H1 (cell line): ENCODE measurements around the gene CYP26A1. TPM values are rescaled to one million over a fixed set of nuclear protein-coding genes. Genes with fewer than 3 reads are reported as not detected.

Experiments
- CTCF ChIA-PET: fragments of 300-600 bp; sonication (Branson Sonifier 250); formaldehyde crosslinking; loops from one replicate; lab custom pipeline; 2021; ENCODE audit not compliant: partially characterized antibody; lab: Charles Lee
- POLR2A ChIA-PET: fragments of 300-600 bp; sonication (Branson Sonifier 250); formaldehyde crosslinking; loops from one replicate; lab custom pipeline; 2021; ENCODE audit warnings: inconsistent platforms; ENCODE audit not compliant: partially characterized antibody; lab: Charles Lee
- DNase-seq, 2 experiments: peaks; one replicate each; pipeline versions ENCODE4 v3.0.0 to v3.0.0-alpha.2; 2010 to 2022; ENCODE audit warnings: low spot score in 2 of 2, low read depth in 1 of 2, mixed read lengths in 1 of 2
- FAIRE-seq: peaks from 2 replicates; lab custom pipeline; 2011; peaks lifted over from hg19 to GRCh38; lab: Jason Lieb, UNC
- H2AFZ ChIP-seq: 2 replicates; pipeline ENCODE4 v1.8.1; 2012; ENCODE audit warnings: low read length, inconsistent platforms
- H2AK5ac ChIP-seq: 2 replicates; pipeline ENCODE4 v1.6.1; 2013; ENCODE audit warnings: low read depth, low read length
- H2BK120ac ChIP-seq: replicated peaks from 2 replicates; pipeline ENCODE3; 2013; ENCODE audit warnings: low read depth, low read length, inconsistent platforms
- H2BK12ac ChIP-seq: 2 replicates; pipeline ENCODE4 v1.6.1; 2013; ENCODE audit warnings: low read depth, low read length
- H2BK15ac ChIP-seq: 2 replicates; pipeline ENCODE4 v1.6.1; 2013; ENCODE audit warnings: low read length
- H2BK20ac ChIP-seq: 2 replicates; pipeline ENCODE4 v1.6.1; 2013; ENCODE audit warnings: low read length
- H2BK5ac ChIP-seq: 2 replicates; pipeline ENCODE4 v1.6.1; 2013; ENCODE audit warnings: low read depth, low read length
- H3K14ac ChIP-seq: 2 replicates; pipeline ENCODE4 v1.6.1; 2013; ENCODE audit warnings: inconsistent platforms; ENCODE audit not compliant: insufficient read length
- H3K18ac ChIP-seq: 2 replicates; pipeline ENCODE4 v1.6.1; 2013; ENCODE audit warnings: low read length; ENCODE audit errors: extremely low read depth
- H3K23ac ChIP-seq: 2 replicates; pipeline ENCODE4 v1.6.1; 2013; ENCODE audit warnings: inconsistent platforms; ENCODE audit not compliant: insufficient read length
- H3K23me2 ChIP-seq: 2 replicates; pipeline ENCODE4 v1.6.1; 2013; ENCODE audit warnings: low read depth, low read length
- H3K27ac ChIP-seq: 2 replicates; pipeline ENCODE4 v1.6.1; 2011; ENCODE audit warnings: low read depth, low read length, inconsistent platforms
- H3K27me3 ChIP-seq, 4 experiments: replicated peaks in 1 of 4; 1 replicate in 1 of 4; 2 replicates in 3 of 4; pipeline versions ENCODE4 v1.6.1 to v1.8.1; 2011 to 2013; ENCODE audit warnings: low read length in 3 of 4, mild to moderate bottlenecking in 3 of 4, inconsistent platforms in 2 of 4, mixed read lengths in 2 of 4, moderate library complexity in 1 of 4; ENCODE audit not compliant: control insufficient read depth in 3 of 4, insufficient read depth in 3 of 4; ENCODE audit errors: extremely low read depth in 1 of 4
- H3K36me3 ChIP-seq, 4 experiments: 2 replicates each; pipeline versions ENCODE4 v1.6.1 to v1.8.1; 2011 to 2013; ENCODE audit warnings: mild to moderate bottlenecking in 4 of 4, low read length in 3 of 4, moderate library complexity in 2 of 4, control low read depth in 1 of 4, inconsistent platforms in 1 of 4; ENCODE audit not compliant: insufficient read depth in 4 of 4, control insufficient read depth in 2 of 4
- H3K4ac ChIP-seq: replicated peaks from 2 replicates; pipeline ENCODE3; 2013; ENCODE audit warnings: low read length, low read depth, mixed read lengths, inconsistent platforms; ENCODE audit not compliant: insufficient read length
- H3K4me1 ChIP-seq, 4 experiments: replicated peaks in 1 of 4; 1 replicate in 1 of 4; 2 replicates in 3 of 4; pipeline versions ENCODE4 v1.6.1 to v1.8.1; 2011 to 2013; ENCODE audit warnings: low read length in 3 of 4, inconsistent platforms in 2 of 4, mixed read lengths in 1 of 4; ENCODE audit not compliant: insufficient read depth in 4 of 4, control insufficient read depth in 3 of 4
- H3K4me2 ChIP-seq, 2 experiments: 2 replicates each; pipeline versions ENCODE4 v1.6.1 to v1.8.1; 2011 to 2013; ENCODE audit warnings: low read depth in 2 of 2, low read length in 2 of 2, control low read depth in 1 of 2, inconsistent platforms in 1 of 2, mild to moderate bottlenecking in 1 of 2; ENCODE audit not compliant: insufficient read depth in 1 of 2
- H3K4me3 ChIP-seq, 4 experiments: fragments of 200-600, 300-600 bp in 1 of 4; sonication (generic), shearing (Covaris generic), sonication (Bioruptor Twin) in 1 of 4; 2 replicates each; pipeline versions ENCODE4 v1.5.1 to v1.8.1; 2011 to 2016; ENCODE audit warnings: low read length in 4 of 4, low read depth in 3 of 4, control low read depth in 2 of 4, inconsistent platforms in 2 of 4, mild to moderate bottlenecking in 2 of 4, mixed read lengths in 1 of 4, moderate library complexity in 1 of 4; ENCODE audit not compliant: insufficient read depth in 2 of 4; ENCODE audit errors: extremely low read depth in 1 of 4
- H3K56ac ChIP-seq: replicated peaks from 2 replicates; pipeline ENCODE3; 2013; ENCODE audit warnings: low read depth, mild to moderate bottlenecking, mixed read lengths, low read length, inconsistent platforms; ENCODE audit not compliant: insufficient read length
- H3K79me1 ChIP-seq: 2 replicates; pipeline ENCODE4 v1.6.1; 2013; ENCODE audit warnings: low read depth, low read length, control low read depth
- H3K79me2 ChIP-seq, 2 experiments: 2 replicates each; pipeline versions ENCODE4 v1.6.1 to v1.8.1; 2012 to 2013; ENCODE audit warnings: low read length in 2 of 2, mild to moderate bottlenecking in 2 of 2, inconsistent platforms in 1 of 2; ENCODE audit not compliant: insufficient read depth in 2 of 2, control insufficient read depth in 1 of 2
- H3K9ac ChIP-seq, 4 experiments: replicated peaks in 1 of 4; 1 replicate in 1 of 4; 2 replicates in 3 of 4; pipeline versions ENCODE4 v1.6.1 to v1.8.1; 2011 to 2013; ENCODE audit warnings: low read depth in 3 of 4, low read length in 3 of 4, control low read depth in 2 of 4, mild to moderate bottlenecking in 2 of 4, moderate library complexity in 2 of 4, inconsistent platforms in 1 of 4; ENCODE audit errors: extremely low read depth in 1 of 4
- H3K9me3 ChIP-seq, 2 experiments: 2 replicates each; pipeline versions ENCODE4 v1.6.1 to v1.8.1; 2012 to 2013; ENCODE audit warnings: mild to moderate bottlenecking in 2 of 2, moderate library complexity in 2 of 2, control low read depth in 1 of 2, inconsistent platforms in 1 of 2, low read depth in 1 of 2, low read length in 1 of 2, mixed read lengths in 1 of 2; ENCODE audit not compliant: insufficient read depth in 2 of 2
- H4K20me1 ChIP-seq, 2 experiments: replicated peaks in 1 of 2; 2 replicates each; pipeline versions ENCODE3 to v1.8.1; 2011 to 2013; ENCODE audit warnings: inconsistent platforms in 2 of 2, low read length in 2 of 2, mild to moderate bottlenecking in 1 of 2; ENCODE audit not compliant: insufficient read depth in 2 of 2, control insufficient read depth in 1 of 2
- H4K5ac ChIP-seq: 2 replicates; pipeline ENCODE4 v1.6.1; 2013; ENCODE audit warnings: low read length, low read depth, mixed read lengths, inconsistent platforms; ENCODE audit not compliant: insufficient read length
- H4K8ac ChIP-seq: 2 replicates; pipeline ENCODE4 v1.8.0; 2013; ENCODE audit warnings: mild to moderate bottlenecking, moderate library complexity, low read length, inconsistent platforms; ENCODE audit not compliant: insufficient read depth; ENCODE audit errors: extremely low read depth
- H4K91ac ChIP-seq: replicated peaks from 2 replicates; pipeline ENCODE3; 2013; ENCODE audit warnings: low read length, mixed read lengths, inconsistent platforms; ENCODE audit not compliant: insufficient read length
- BACH1 ChIP-seq: IDR thresholded peaks from 2 replicates; pipeline ENCODE4 v1.6.1; 2012; ENCODE audit warnings: low read length, improper control_type of control experiment
- BCL11A ChIP-seq, 2 experiments: IDR thresholded peaks; one replicate each; pipeline ENCODE4 v1.6.1; 2011; ENCODE audit warnings: low read depth in 2 of 2, low read length in 2 of 2, mild to moderate bottlenecking in 2 of 2
- BRCA1 ChIP-seq: IDR thresholded peaks from 2 replicates; pipeline ENCODE4 v1.6.1; 2012; ENCODE audit warnings: low read depth, low read length, improper control_type of control experiment
- CREB1 ChIP-seq: IDR thresholded peaks from 2 replicates; pipeline ENCODE4 v1.6.1; 2012; ENCODE audit warnings: inconsistent platforms
- RFX5 ChIP-seq: IDR thresholded peaks from 2 replicates; pipeline ENCODE4 v1.6.1; 2011; ENCODE audit warnings: low read depth, low read length, improper control_type of control experiment, borderline replicate concordance
- ZNF274 ChIP-seq: IDR thresholded peaks from 2 replicates; pipeline ENCODE4 v1.7.0; 2012; ENCODE audit warnings: low read length, borderline replicate concordance; ENCODE audit errors: extremely low read depth
- WGBS, 2 experiments: shearing (Covaris generic) in 1 of 2; methylation state at CpG; one replicate each; pipeline versions ENCODE4 v1.1.6 to v1.1.7; 2013 to 2015; ENCODE audit warnings: low lambda C conversion rate in 2 of 2, mixed read lengths in 2 of 2, inconsistent platforms in 1 of 2, low coverage in 1 of 2, missing lambda C conversion rate in 1 of 2; ENCODE audit not compliant: insufficient replicate concordance in 2 of 2, insufficient coverage in 1 of 2, insufficient read length in 1 of 2; ENCODE audit errors: extremely low coverage in 1 of 2, missing lambda C conversion rate in 1 of 2; 5-methylcytosine and 5-hydroxymethylcytosine counted together
- polyA plus RNA-seq, 7 experiments: library from polyadenylated mRNA; depleted of rRNA in 3 of 7; stranded (reverse) in 5 of 7; unstranded in 2 of 7; fragments of >200 nt in 5 of 7; fragments of 200-250 nt in 2 of 7; gene quantifications; 1 replicate in 5 of 7; 2 replicates in 1 of 7; 4 replicates in 1 of 7; pipeline versions ENCODE4 v1.2.1 to v1.2.3, GENCODE V29; 2011 to 2013; ENCODE audit warnings: missing spikeins in 2 of 7, mixed read lengths in 2 of 7
- total RNA-seq: library from RNA; stranded (reverse); fragmentation: NEBNext Ultra II Directional; extraction: Animal tissue kit (Norgen Biotek cat#: 25700); gene quantifications from 2 replicates; pipeline ENCODE4 v1.2.1, GENCODE V29; 2021
- TF ChIP-seq, protein P1 (sequence below): IDR thresholded peaks from 2 replicates; pipeline ENCODE4 v1.6.1; 2011; ENCODE audit warnings: low read depth, mild to moderate bottlenecking, low read length; ENCODE audit not compliant: insufficient read depth

CYP26A1 gene
- total and polyA plus RNA-seq, 2 of the 8 experiments (the other 6 are each of a cell fraction or from before 2014, with no cell fraction given), result 5.0 to 9.1 TPM

DNA sequence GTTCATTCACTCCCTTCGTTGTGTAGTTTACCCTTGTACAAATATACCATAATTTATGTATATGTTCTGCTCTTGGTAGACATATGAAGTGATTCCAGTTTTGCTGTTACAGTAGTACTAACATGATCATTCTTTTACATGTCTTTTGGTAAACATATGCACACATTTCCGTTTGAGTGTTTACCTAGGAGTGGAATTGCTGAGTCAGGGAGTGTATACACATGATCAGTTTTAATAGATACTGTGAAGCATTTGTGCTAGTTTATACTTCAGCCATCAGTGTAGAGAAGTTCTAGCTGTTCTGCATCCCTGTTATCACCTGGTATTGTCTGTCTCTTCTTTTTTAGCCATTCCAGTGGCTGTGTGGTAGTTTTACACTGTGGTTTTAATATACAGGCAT lies 47.6 kb upstream of the CYP26A1 start:
- Histone ChIP-seq H3K4ac (no peak overlapping the region), H2BK15ac (no peak overlapping the region), H3K27me3 (no peaks in the 10 kb centered on the region), H3K27ac (no peak overlapping the region), H3K23ac (no peak overlapping the region), H3K4me1 (peaks cover 0 to 4% (median 0%) of the 10 kb centered on the region in 4 experiments; a peak in 3 of 7 replicates), H3K9ac (no peak overlapping the region), H3K56ac (no peak overlapping the region), H3K4me2 (no peak overlapping the region), H3K9me3 (no peaks in the 10 kb centered on the region), H4K20me1 (no peaks in the 10 kb centered on the region), H3K79me1 (no peaks in the 10 kb centered on the region), H2AFZ (no peak overlapping the region), H3K18ac (no peak overlapping the region), H3K36me3 (no peaks in the 10 kb centered on the region), H3K14ac (no peak overlapping the region), H3K23me2 (no peaks in the 10 kb centered on the region), H2BK120ac (no peak overlapping the region), H2BK20ac (no peak overlapping the region), H2BK12ac (no peak overlapping the region), H4K8ac (no peak overlapping the region), H4K5ac (no peak overlapping the region), H2AK5ac (no peak overlapping the region), H4K91ac (no peak overlapping the region), H3K4me3 (no peak overlapping the region), H3K79me2 (no peaks in the 10 kb centered on the region), H2BK5ac (no peak overlapping the region)
- WGBS, 2 experiments, result 81% methylated on average over 2 of the region's 2 CpGs; no CpG with 5 or more reads in 1 of the 2 experiments
- no peak for DNase-seq
- CTCF ChIA-PET, result interaction anchor here (0.6 to 1.5 kb wide), 4 partner anchors 9 to 602 kb away, joined by 3 to 4 read pairs (median 3); no protein-coding TSS in a partner anchor
- POLR2A ChIA-PET, result no interaction called here
- TF ChIP-seq, protein P1, sequence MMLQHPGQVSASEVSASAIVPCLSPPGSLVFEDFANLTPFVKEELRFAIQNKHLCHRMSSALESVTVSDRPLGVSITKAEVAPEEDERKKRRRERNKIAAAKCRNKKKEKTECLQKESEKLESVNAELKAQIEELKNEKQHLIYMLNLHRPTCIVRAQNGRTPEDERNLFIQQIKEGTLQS, result no peak
- no peak for TF ChIP-seq CREB1
- TF ChIP-seq RFX5, result no peak
- no peak for TF ChIP-seq BRCA1
- TF ChIP-seq ZNF274, result no peak
- no peak for TF ChIP-seq BACH1
- no peak for TF ChIP-seq BCL11A (IDR thresholded peaks at IDR 0.05; ENCODE audit: low read depth in 2 of 2, low read length in 2 of 2)
- FAIRE-seq, result no peak
